ENCODE measurements around the gene HADH. TPM values are rescaled to one million over a fixed set of nuclear protein-coding genes. Genes with fewer than 3 reads are reported as not detected.

Gene HADH
- total RNA-seq, 2 donors from 2014 or later, result 32.5 to 53.0 TPM

GRCh38 chr4:108003982-108004515 lies 14.4 kb downstream of the HADH start:
- no peaks in the 10 kb centered on the region for H3K27me3 Mint-ChIP-seq (ENCODE audit: insufficient read depth)
- H3K4me1 Mint-ChIP-seq, result peaks cover 4% of the 10 kb centered on the region
- DNase-seq, result no peak
- H3K4me1 ChIP-seq (ENCODE audit: control insufficient read depth, insufficient read depth, low read length), result no peaks in the 10 kb centered on the region
- H3K27ac Mint-ChIP-seq, result no peak overlapping the region
- no peak overlapping the region for H3K9ac ChIP-seq (ENCODE audit: extremely low read depth, low read length, poor library complexity, severe bottlenecking)
- no peaks in the 10 kb centered on the region for H3K36me3 ChIP-seq (ENCODE audit: control insufficient read depth, insufficient read depth, low read length)
- peaks cover 15% of the 10 kb centered on the region for H3K9me3 ChIP-seq (ENCODE audit: control insufficient read depth, low read length)
- H3K27me3 ChIP-seq (ENCODE audit: control insufficient read depth, insufficient read depth, low read length, poor library complexity, severe bottlenecking), result no peaks in the 10 kb centered on the region
- TF ChIP-seq CTCF (conservative IDR thresholded peaks at IDR 0.05), result no peak
- H3K9me3 Mint-ChIP-seq, result peaks cover 14% of the 10 kb centered on the region
- no peak overlapping the region for H3K4me3 ChIP-seq (ENCODE audit: low read length)
- peaks cover 33% of the 10 kb centered on the region for H3K36me3 Mint-ChIP-seq (ENCODE audit: low read depth)
- no peak overlapping the region for H3K27ac ChIP-seq (ENCODE audit: low read depth, low read length)
- 60 to 91% methylated on average over 2 to 4 of the region's 4 CpGs for WGBS, 2 experiments (ENCODE audit: insufficient coverage in 1 of 2, insufficient read length in 1 of 2)
- H3K4me3 Mint-ChIP-seq, result no peak overlapping the region

GRCh38 chr4:108004646-108005045 lies 15.0 kb downstream of the HADH start:
- Mint-ChIP-seq H3K4me3 (no peak overlapping the region), H3K36me3 (ENCODE audit: low read depth) (peaks cover 35% of the 10 kb centered on the region), H3K27me3 (ENCODE audit: insufficient read depth) (no peaks in the 10 kb centered on the region), H3K9me3 (peaks cover 14% of the 10 kb centered on the region), H3K27ac (no peak overlapping the region), H3K4me1 (peaks cover 4% of the 10 kb centered on the region)
- Histone ChIP-seq H3K9me3 (ENCODE audit: control insufficient read depth, low read length) (peaks cover 15% of the 10 kb centered on the region), H3K4me3 (ENCODE audit: low read length) (no peak overlapping the region), H3K36me3 (ENCODE audit: control insufficient read depth, insufficient read depth, low read length) (no peaks in the 10 kb centered on the region), H3K27me3 (ENCODE audit: control insufficient read depth, insufficient read depth, low read length, poor library complexity, severe bottlenecking) (no peaks in the 10 kb centered on the region), H3K27ac (ENCODE audit: low read depth, low read length) (no peak overlapping the region), H3K9ac (ENCODE audit: extremely low read depth, low read length, poor library complexity, severe bottlenecking) (no peak overlapping the region), H3K4me1 (ENCODE audit: control insufficient read depth, insufficient read depth, low read length) (no peaks in the 10 kb centered on the region)
- no peak for TF ChIP-seq CTCF (conservative IDR thresholded peaks at IDR 0.05)
- no peak for DNase-seq
- WGBS, 2 experiments (ENCODE audit: insufficient coverage in 1 of 2, insufficient read length in 1 of 2), result 91 to 100% methylated on average over 1 of the region's 2 CpGs

- 95% methylated on average over 1 of the region's 1 CpG; no CpG with 5 or more reads in 1 of the 2 experiments for WGBS, 2 experiments (ENCODE audit: insufficient coverage in 1 of 2, insufficient read length in 1 of 2)
- H3K36me3 ChIP-seq (ENCODE audit: control insufficient read depth, insufficient read depth, low read length), result peaks cover 10% of the 10 kb centered on the region
- Mint-ChIP-seq H3K9me3 (peaks cover 14% of the 10 kb centered on the region), H3K27ac (no peak overlapping the region), H3K36me3 (ENCODE audit: low read depth) (peaks cover 36% of the 10 kb centered on the region), H3K4me1 (peaks cover 4% of the 10 kb centered on the region), H3K27me3 (ENCODE audit: insufficient read depth) (no peaks in the 10 kb centered on the region), H3K4me3 (no peak overlapping the region)
- no peak overlapping the region for H3K9ac ChIP-seq (ENCODE audit: extremely low read depth, low read length, poor library complexity, severe bottlenecking)
- no peak for TF ChIP-seq CTCF (conservative IDR thresholded peaks at IDR 0.05)
- no peaks in the 10 kb centered on the region for H3K4me1 ChIP-seq (ENCODE audit: control insufficient read depth, insufficient read depth, low read length)
- no peaks in the 10 kb centered on the region for H3K27me3 ChIP-seq (ENCODE audit: control insufficient read depth, insufficient read depth, low read length, poor library complexity, severe bottlenecking)
- no peak overlapping the region for H3K4me3 ChIP-seq (ENCODE audit: low read length)
- H3K9me3 ChIP-seq (ENCODE audit: control insufficient read depth, low read length), result peaks cover 15% of the 10 kb centered on the region
- no peak overlapping the region for H3K27ac ChIP-seq (ENCODE audit: low read depth, low read length)
- no peak for DNase-seq
Observed at GRCh38 chr4:108005807-108006206, 16.1 kb downstream of the HADH start.
